Hepatocyte (in vitro differentiated cells): ENCODE data around the gene PRPF38A. TPM values are rescaled to one million over a fixed set of nuclear protein-coding genes. Genes with fewer than 3 reads are reported as not detected.
A peak's percentile ranks its signal among the peaks of the same experiment; 100 is the strongest.

Source experiments
- DNase-seq: peaks from one replicate; pipeline ENCODE4 v3.0.0-alpha.2; 2016; ENCODE audit warnings: low spot score
- H2AFZ ChIP-seq: fragments of 200-600 bp; sonication (generic); 2 replicates; pipeline ENCODE4 v1.6.0; 2016; ENCODE audit warnings: antibody characterized with exemption, mild to moderate bottlenecking
- H3K27ac ChIP-seq: fragments of 200-600 bp; sonication (generic); 2 replicates; pipeline ENCODE4 v1.5.1; 2016; ENCODE audit warnings: mild to moderate bottlenecking
- H3K27me3 ChIP-seq: fragments of 200-600 bp; sonication (generic); 2 replicates; pipeline ENCODE4 v1.6.1; 2016
- H3K36me3 ChIP-seq: fragments of 200-600 bp; sonication (generic); replicated peaks from 2 replicates; pipeline ENCODE4 v1.5.1; 2016; ENCODE audit warnings: low read depth; ENCODE audit not compliant: insufficient read depth
- H3K4me1 ChIP-seq: fragments of 200-600 bp; sonication (generic); 2 replicates; pipeline ENCODE4 v1.5.1; 2016; ENCODE audit warnings: mild to moderate bottlenecking, moderate library complexity; ENCODE audit not compliant: insufficient read depth
- H3K4me2 ChIP-seq: fragments of 200-600 bp; sonication (generic); 2 replicates; pipeline ENCODE4 v1.6.0; 2016
- H3K4me3 ChIP-seq: fragments of 200-600 bp; sonication (generic); 2 replicates; pipeline ENCODE4 v1.5.1; 2016; ENCODE audit warnings: mild to moderate bottlenecking
- H3K79me2 ChIP-seq: fragments of 200-600 bp; sonication (generic); 2 replicates; pipeline ENCODE4 v1.6.0; 2017; ENCODE audit warnings: mild to moderate bottlenecking
- H3K9me2 ChIP-seq: fragments of 200-600 bp; sonication (generic); replicated peaks from 2 replicates; pipeline ENCODE4 v1.6.0; 2017; ENCODE audit warnings: mild to moderate bottlenecking; ENCODE audit not compliant: insufficient read depth
- H3K9me3 ChIP-seq: fragments of 200-600 bp; sonication (generic); 2 replicates; pipeline ENCODE4 v1.5.1; 2016; ENCODE audit warnings: low read depth, mild to moderate bottlenecking
- H4K20me1 ChIP-seq: fragments of 200-600 bp; sonication (generic); 2 replicates; pipeline ENCODE4 v1.6.0; 2016; ENCODE audit warnings: mild to moderate bottlenecking; ENCODE audit not compliant: insufficient read depth, poor library complexity, severe bottlenecking
- CTCF ChIP-seq: fragments of 200-600 bp; sonication (generic); IDR thresholded peaks from 2 replicates; pipeline ENCODE4 v1.5.1; 2016; ENCODE audit warnings: antibody characterized with exemption, mild to moderate bottlenecking; ENCODE audit not compliant: poor library complexity
- EZH2 ChIP-seq: fragments of 200-600 bp; sonication (generic); IDR thresholded peaks from 2 replicates; pipeline ENCODE4 v1.6.1; 2016; ENCODE audit warnings: antibody characterized with exemption, mild to moderate bottlenecking, borderline replicate concordance
- EZH2phosphoT487 ChIP-seq: fragments of 200-600 bp; sonication (generic); IDR thresholded peaks from one replicate; pipeline ENCODE4 v1.6.1; 2018; ENCODE audit warnings: antibody characterized with exemption, mild to moderate bottlenecking, low read depth, moderate library complexity; ENCODE audit not compliant: unreplicated experiment, severe bottlenecking
- WGBS: methylation state at CpG from one replicate; pipeline ENCODE4 v1.1.6; 2016; ENCODE audit warnings: low lambda C conversion rate; ENCODE audit errors: missing lambda C conversion rate; 5-methylcytosine and 5-hydroxymethylcytosine counted together
- polyA plus RNA-seq: library from polyadenylated mRNA; unstranded; fragments of >200 nt; fragmentation: Nextera tagmentation; extraction: Ambion mirVana; gene quantifications from 2 replicates; pipeline ENCODE4 v1.2.1, GENCODE V29; 2016
- total RNA-seq: library from RNA; depleted of rRNA; stranded (reverse); fragments of >200 nt; gene quantifications from 2 replicates; pipeline ENCODE4 v1.2.3, GENCODE V29; 2014

PRPF38A gene
- total and polyA plus RNA-seq, 2 experiments from 2014 or later = 13.8 to 23.8 TPM

- no peak for DNase-seq
- 97% methylated on average over 24 of the region's 24 CpGs for WGBS
Measured at GRCh38 chr1:52359676-52360594, 44.5 kb upstream of the PRPF38A start.

DNA sequence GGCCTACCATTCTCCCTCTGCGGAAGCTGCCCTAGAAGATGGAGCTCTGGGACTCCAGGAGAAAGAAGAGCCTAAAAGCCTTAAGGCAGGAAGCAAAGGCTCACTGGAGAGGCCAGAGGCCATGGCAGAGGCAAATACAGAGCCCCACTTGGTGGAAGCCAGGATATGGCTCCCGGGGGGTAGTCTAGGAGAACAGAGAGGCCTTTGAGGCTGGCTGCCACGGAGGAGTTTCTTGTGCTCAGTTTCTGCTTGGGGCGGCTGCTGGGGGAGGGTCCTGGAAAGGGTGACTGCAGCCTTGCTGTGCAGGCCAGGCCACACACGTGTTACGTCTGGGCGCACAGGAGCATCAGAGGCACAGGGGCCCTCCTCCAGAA lies 43.8 kb upstream of the PRPF38A start:
- Histone ChIP-seq H2AFZ (no peak overlapping the region), H3K4me3 (no peak overlapping the region), H3K27me3 (no peaks in the 10 kb centered on the region), H3K36me3 (no peaks in the 10 kb centered on the region), H3K9me3 (no peaks in the 10 kb centered on the region), H4K20me1 (peaks cover 5% of the 10 kb centered on the region), H3K9me2 (no peaks in the 10 kb centered on the region), H3K4me2 (no peak overlapping the region), H3K79me2 (peaks cover 21% of the 10 kb centered on the region), H3K27ac (no peak overlapping the region), H3K4me1 (peaks cover 10% of the 10 kb centered on the region)
- TF ChIP-seq EZH2 (no peak), EZH2phosphoT487 (no peak), CTCF (no peak)
- no peak for DNase-seq
- WGBS = 96% methylated on average over 7 of the region's 7 CpGs

More at GRCh38 chr1:52359676-52360594, 44.5 kb upstream of the PRPF38A start:
- peaks cover 8% of the 10 kb centered on the region for H3K4me1 ChIP-seq
- no peaks in the 10 kb centered on the region for H3K27me3 ChIP-seq
- peaks cover 20% of the 10 kb centered on the region for H3K79me2 ChIP-seq
- no peaks in the 10 kb centered on the region for H3K36me3 ChIP-seq
- TF ChIP-seq EZH2 (no peak), EZH2phosphoT487 (no peak), CTCF (no peak)
- no peaks in the 10 kb centered on the region for H3K9me2 ChIP-seq
- no peak overlapping the region for H3K4me3 ChIP-seq
- no peak overlapping the region for H2AFZ ChIP-seq
- H3K27ac ChIP-seq = no peak overlapping the region
- H4K20me1 ChIP-seq = peaks cover 5% of the 10 kb centered on the region
- no peak overlapping the region for H3K4me2 ChIP-seq
- H3K9me3 ChIP-seq = no peaks in the 10 kb centered on the region

DNA sequence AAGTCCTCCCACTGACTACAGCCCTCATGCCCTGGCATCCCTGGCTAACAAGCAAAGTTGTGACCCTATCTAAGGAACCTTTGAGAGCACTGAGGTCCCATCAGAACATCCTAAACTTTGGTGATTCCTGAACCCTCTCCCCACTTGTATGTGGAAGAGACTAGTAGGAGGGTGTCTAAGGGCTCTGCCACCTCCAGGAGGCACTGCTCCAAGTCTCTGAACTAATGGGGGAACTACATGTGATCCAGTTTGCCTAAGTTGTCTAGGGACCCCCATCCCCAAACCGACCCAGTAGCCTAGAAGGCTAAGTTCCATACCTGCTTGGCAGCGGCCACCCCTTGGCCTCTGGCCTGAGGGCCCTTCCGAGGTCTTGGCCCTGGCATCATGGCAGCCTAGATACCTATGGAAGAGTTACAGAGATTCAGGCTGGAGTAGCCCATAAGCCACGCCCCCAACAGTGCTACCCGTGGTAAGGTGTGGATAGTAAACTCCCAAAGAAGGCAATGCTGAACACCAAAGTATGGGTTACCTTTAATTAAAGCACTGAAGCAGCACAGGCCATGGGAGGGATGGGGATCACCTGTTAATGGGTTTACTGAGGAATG lies 40.1 kb upstream of the PRPF38A start:
- H3K36me3 ChIP-seq = no peaks in the 10 kb centered on the region
- H2AFZ ChIP-seq = no peak overlapping the region
- H3K4me3 ChIP-seq = no peak overlapping the region
- no peaks in the 10 kb centered on the region for H3K27me3 ChIP-seq
- no peaks in the 10 kb centered on the region for H3K9me2 ChIP-seq
- H3K4me1 ChIP-seq = peaks cover 15% of the 10 kb centered on the region
- WGBS = 87% methylated on average over 5 of the region's 5 CpGs
- TF ChIP-seq CTCF (no peak), EZH2phosphoT487 (no peak), EZH2 (no peak)
- peaks cover 5% of the 10 kb centered on the region for H4K20me1 ChIP-seq
- H3K9me3 ChIP-seq = no peaks in the 10 kb centered on the region
- H3K27ac ChIP-seq = peak overlapping the region; percentile 94
- H3K4me2 ChIP-seq = peak overlapping the region; percentile 87
- no peak for DNase-seq
- peaks cover 21% of the 10 kb centered on the region for H3K79me2 ChIP-seq
